DMS153 (cell line): ENCODE measurements around the gene STRAP.
"Not testable (repeated sequence)": the region's sequence is repeated elsewhere in the genome, so short reads cannot be mapped to it uniquely, and the experiment has no call there.

Experiments used
- DNase-seq: peaks from one replicate; lab custom pipeline; 2025; lab: John Stamatoyannopoulos, UW

The STRAP gene

DNA sequence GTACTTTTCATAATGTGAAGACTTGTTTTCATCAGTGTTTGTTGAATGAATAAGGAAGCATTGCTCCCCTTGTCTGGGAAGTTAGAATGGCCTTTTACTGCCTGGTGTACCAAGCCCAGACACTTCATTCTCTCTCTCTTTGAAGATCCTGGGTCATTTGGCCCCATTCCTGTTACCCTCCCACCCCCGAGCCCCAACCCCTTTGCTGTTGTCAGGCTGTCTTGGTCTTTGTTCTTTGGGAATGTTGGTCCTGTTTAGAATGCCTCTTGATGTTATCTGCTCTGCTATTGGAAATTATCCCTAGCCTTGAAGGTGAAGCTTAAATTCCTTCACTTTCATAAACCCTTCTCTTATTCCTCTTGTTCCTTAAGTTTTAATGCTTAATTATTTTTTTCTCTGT lies 42.8 kb downstream of the STRAP start:
- no peak for DNase-seq

DNA sequence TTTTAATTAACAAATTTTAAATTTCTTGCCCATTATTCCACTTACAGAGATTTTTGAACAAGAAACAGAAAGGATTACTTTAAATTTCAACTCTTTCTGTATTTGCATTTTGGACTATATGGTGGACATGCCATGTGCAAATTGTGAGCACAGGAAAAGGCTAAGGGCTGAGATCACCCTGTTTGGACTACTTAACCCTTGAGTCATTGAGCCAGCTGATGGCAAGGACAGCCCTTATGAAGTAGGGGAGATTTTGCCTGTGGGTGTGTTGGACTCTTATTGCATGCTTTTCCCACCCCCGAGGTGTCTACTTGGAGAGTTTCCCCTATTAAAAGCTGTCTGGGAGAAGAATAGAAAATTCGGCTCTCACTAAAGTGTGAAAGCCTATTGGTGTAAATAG lies 46.2 kb downstream of the STRAP start:
- DNase-seq = no peak

DNA sequence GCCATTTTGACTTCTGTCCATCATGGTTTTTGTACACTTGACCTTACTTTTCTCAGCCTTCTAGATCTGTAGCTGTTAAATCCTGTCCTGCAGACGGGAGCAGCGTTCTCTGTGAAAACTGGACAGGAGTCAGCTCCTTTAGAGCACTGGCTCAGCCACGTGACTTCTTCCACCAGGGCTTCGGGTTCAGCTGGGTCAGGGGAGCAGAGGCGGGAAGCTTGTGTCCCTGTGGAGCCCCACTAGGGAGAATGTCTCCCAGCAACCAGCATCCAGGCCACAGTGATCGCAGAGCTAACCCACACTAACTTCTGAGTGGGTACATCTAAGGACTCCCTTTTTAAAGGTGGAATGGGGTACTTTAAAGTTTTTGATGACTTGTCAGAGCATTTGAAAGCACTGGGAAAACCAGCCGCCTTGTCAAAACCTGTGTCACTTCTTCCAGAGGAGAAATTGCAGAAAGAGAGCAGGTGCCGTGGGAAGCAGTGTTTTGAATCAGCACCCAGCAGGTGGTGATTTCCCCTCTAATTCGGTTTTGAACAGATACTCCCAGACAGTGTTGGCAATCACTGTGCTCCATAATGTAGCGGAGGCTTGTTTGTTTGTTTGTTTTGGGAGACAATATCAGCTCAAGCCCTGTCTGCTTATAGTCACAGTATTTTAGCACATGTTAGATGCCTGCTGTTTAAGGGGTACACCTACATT lies 46.8 kb downstream of the STRAP start:
- no peak for DNase-seq

DNA sequence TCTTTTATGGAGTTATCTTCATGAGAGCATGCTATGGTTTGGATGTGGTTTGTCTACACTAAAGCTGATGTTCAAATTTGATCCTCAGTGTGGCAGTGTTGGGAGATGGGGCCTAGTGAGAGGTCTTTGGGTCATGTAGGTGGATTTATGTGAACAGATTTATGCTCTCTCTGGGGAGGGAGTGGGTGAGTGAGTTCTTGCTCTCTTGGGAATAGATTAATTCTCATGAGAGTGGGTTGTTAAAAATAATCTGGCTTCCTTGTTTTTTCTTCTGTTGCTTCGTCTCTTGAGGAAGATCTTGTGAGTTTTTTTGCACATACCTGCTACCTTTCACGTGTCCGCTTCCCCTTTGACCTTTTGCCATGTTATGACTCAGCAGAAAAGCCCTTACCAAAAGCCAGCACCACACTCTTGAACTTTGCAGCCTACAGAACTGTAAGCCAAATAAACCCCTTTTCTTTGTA lies 49.4 kb downstream of the STRAP start:
- no peak for DNase-seq

DNA sequence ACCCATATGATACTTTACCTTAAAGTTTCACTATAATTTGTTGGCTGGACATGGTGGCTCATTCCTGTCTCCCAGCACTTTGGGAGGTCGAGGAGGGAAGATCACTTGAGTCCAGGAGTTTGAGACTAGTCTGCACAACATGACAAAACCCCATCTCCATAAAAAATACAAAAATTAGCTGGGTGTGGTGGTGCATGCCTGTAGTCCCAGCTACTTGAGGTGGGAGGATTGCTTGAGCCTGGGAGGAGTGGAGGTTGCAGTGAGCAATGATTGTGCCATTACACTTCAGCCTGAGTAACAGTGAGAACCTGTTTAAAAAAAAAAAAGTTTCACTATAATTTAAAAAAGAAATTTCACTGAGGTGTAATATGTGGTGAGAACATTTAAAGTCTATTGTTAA lies 50.1 kb downstream of the STRAP start:
- no peak for DNase-seq

DNA sequence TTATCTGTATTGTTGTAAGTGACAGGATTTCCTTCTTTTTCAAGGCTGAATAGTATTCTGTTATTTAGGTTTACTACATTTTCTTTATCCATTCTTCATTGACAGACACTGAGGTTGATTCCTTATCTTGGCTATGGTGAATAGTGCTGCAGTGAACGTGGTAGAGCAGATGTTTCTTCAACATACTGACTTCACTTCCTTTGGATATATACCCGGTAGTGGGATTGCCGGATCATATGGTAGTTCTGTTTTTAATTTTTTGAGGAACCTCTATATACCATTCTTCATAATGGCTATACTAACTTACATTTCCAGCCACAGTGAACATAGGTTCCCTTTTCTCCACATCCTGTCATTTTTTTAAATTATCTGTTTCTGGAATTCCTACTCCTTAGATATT lies 50.8 kb downstream of the STRAP start:
- no peak for DNase-seq

DNA sequence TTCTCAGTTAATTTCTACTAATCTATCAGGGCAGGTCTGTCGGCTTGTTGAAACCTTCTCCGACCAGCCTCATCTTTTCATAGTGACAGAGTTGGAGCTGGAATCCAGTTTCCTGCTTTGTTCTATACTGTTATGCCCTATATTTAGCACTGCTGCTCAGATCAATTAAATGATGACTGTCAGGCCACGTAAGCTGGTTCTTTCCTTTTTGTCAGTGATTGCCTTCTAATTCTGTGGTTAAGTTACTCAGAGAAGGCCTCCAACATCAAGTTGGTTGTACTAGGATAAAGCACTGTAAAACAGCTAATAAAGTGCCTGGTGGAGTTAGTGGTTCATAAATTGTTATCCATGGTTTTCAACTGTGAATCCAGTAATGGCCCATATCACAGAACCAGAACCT lies 51.6 kb downstream of the STRAP start:
- DNase-seq = no peak

DNA sequence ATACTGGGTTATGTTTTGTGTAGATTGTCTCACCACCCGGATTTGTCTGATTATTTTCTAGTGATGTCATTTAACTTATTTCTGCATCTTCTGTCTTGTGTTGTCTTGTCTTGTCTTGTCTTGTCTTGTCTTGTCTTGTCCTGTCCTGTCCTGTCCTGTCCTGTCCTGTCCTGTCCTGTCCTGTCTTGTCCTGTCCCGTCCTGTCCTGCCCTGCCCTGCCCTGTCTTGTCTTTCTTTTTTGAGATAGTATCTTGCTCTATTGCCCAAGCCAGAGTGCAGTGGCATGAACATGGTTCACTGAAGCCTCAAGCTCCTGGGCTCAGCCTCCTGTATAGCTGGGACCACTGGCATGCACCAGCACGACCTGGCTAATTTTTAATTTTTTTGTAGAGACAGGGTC lies 54.6 kb downstream of the STRAP start:
- no peak for DNase-seq

DNA sequence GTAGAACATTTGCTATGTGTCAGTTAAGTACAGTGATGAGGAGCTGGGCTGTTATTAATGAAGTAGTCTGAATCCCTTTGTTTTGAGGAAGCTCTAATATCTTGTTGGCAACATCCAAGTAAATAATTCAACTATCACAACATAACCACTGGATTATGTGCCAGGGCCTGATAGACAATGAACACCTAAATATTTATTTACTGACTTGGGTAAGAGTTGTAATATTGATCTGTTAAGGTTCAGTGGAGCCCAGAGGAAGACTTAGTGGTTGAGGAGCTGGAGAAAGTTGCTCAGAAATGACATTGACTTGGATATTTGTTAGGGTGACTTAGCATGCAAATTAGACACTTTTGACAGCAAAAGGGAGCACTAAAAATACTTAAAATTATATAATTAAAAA lies 55.7 kb downstream of the STRAP start:
- DNase-seq = no peak

DNA sequence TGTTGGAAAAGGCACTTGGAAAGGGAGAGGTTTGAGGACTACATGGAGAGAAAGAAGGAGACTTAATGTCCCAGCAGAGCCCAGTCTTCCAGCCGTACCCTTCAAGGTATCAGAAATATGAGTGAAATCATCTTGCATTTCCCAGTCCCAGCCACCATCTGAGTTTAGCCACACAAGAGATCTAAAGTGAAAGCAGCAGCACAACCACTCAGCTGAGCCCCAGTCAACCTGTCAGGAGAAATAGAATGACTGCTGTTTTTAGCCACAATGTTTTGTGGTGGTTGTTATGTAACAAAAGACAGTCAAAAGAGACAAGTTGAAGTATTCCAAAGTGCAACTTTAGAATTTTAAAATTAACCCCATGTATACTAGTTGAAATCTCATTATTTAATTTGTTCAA lies 56.9 kb downstream of the STRAP start:
- DNase-seq = no peak

DNA sequence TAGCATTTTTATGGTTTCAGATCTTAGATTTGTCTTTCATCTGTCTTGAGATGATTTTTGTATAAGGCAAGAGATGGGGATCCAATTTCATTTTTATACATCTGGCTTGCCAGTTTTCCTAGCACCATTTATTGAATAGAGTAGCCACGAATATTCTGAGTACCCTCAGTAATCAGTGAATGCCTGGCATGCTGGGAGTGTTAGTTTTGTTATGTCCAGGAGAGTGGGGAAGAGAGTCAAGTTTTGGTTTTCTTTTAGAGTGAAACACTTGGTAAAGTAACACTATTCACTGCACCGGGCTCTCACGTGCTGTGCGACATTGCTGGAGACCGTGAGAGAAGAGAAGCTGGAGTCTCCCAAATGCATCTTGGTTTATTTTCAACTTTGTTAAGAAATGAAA lies 60.3 kb downstream of the STRAP start:
- DNase-seq = no peak

DNA sequence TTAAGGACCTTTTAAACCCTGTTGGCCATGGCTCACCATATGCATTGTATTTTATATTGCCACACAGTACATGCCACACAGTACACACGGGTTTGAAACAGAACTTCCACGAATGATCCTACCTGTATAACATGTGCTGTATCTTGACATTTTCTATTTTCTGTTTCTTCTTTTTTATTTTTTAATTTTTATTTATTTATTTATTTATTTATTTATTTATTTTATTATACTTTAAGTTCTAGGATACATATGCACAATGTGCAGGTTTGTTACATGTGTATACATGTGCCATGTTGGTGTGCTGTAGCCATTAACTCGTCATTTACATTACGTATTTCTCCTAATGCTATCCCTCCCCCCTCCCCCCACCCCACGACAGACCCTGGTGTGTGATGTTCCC lies 61.3 kb downstream of the STRAP start:
- DNase-seq = not testable (repeated sequence)

DNA sequence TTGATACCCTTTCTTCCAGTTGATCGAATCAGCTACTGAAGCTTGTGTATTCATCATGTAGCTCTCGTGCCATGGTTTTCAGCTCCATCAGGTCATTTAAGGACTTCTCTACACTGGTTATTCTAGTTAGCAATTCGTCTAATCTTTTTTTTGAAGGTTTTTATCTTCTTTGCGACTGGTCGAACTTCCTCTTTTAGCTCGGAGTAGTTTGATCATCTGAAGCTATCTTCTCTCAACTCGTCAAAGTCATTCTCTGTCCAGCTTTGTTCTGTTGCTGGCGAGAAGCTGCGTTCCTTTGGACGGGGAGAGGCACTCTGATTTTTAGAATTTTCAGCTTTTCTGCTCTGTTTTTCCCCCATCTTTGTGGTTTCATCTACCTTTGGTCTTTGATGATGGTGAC lies 66.3 kb downstream of the STRAP start:
- not testable (repeated sequence) for DNase-seq
